ENCODE results near the gene ASB15.

ASB15 gene

GRCh38 chr7:123687727-123688126 is 86.1 kb downstream of the ASB15 start:
- no peak overlapping the region for H3K27ac Mint-ChIP-seq
- DNase-seq (no peak), ATAC-seq (no peak)
- no peaks in the 10 kb centered on the region for H3K9me3 Mint-ChIP-seq
- H3K27me3 Mint-ChIP-seq = no peaks in the 10 kb centered on the region
- no peaks in the 10 kb centered on the region for H3K4me1 Mint-ChIP-seq
- H3K4me3 Mint-ChIP-seq = no peak overlapping the region

All from stimulated activated naive CD8-positive, alpha-beta T cell treated with anti-CD3 and anti-CD28 coated beads, Interleukin-15, amount 100 ng/mL, for 72 hours (primary cell).